SK-N-SH (cell line): ENCODE data around the gene TNFSF15.

Experiments used
- CHD2 ChIP-seq: fragments of 150-350 bp; IDR thresholded peaks from 2 replicates; pipeline ENCODE4 v1.6.1; 2018; ENCODE audit warnings: low read length; ENCODE audit not compliant: partially characterized antibody
- CTCF ChIP-seq: fragments of 200-600 bp; sonication (generic); IDR thresholded peaks from 2 replicates; pipeline ENCODE4 v1.6.1; 2017; ENCODE audit warnings: antibody characterized with exemption, mild to moderate bottlenecking, moderate library complexity
- EP300 ChIP-seq, 2 experiments: IDR thresholded peaks; 2 replicates each; pipeline versions ENCODE4 v1.4.0 to v1.6.1; 2012; ENCODE audit warnings: borderline replicate concordance in 1 of 2, low read depth in 1 of 2, low read length in 1 of 2
- FOXJ3 ChIP-seq: sonication (generic); formaldehyde crosslinking; IDR thresholded peaks from 2 replicates; pipeline ENCODE4 v1.5.1; 2020; ENCODE audit warnings: mild to moderate bottlenecking, missing genetic modification reagents
- GABPA ChIP-seq: IDR thresholded peaks from 2 replicates; pipeline ENCODE4 v1.4.0; 2012; ENCODE audit warnings: low read depth, mild to moderate bottlenecking
- JUND ChIP-seq: IDR thresholded peaks from 2 replicates; pipeline ENCODE4 v1.4.0; 2012
- MAX ChIP-seq: IDR thresholded peaks from 2 replicates; pipeline ENCODE4 v1.4.0; 2012; ENCODE audit warnings: low read depth
- PBX3 ChIP-seq: IDR thresholded peaks from 2 replicates; pipeline ENCODE4; 2012
- RCOR1 ChIP-seq: fragments of 150-350 bp; IDR thresholded peaks from 2 replicates; pipeline ENCODE4 v1.6.1; 2017; ENCODE audit warnings: antibody characterized with exemption, low read length

GRCh38 chr9:114804505-114804904, 1.3 kb downstream of the TNFSF15 start:
- TF ChIP-seq JUND (no peak), EP300 (IDR thresholded peaks at IDR 0.05; ENCODE audit: borderline replicate concordance in 1 of 2, low read depth in 1 of 2, low read length in 1 of 2) (no peak), FOXJ3 (CRISPR knock-in tag) (no peak), PBX3 (no peak), MAX (no peak), CTCF (no peak), GABPA (no peak), CHD2 (no peak), RCOR1 (no peak)
